SK-N-SH (cell line): ENCODE results near the gene KCNN3. TPM values are rescaled to one million over a fixed set of nuclear protein-coding genes. Genes with fewer than 3 reads are reported as not detected.

Experiments used
- CTCF ChIA-PET: fragments of 300-600, 350-600 bp; formaldehyde crosslinking; extraction: SDS; loops from one replicate; lab custom pipeline; 2021; lab: Yijun Ruan, JAX
- POLR2A ChIA-PET: fragments of 350-600 bp; sonication (Branson Sonifier 250); formaldehyde crosslinking; extraction: SDS; loops from one replicate; lab custom pipeline; 2020; ENCODE audit warnings: antibody characterized with exemption, inconsistent platforms; lab: Yijun Ruan, JAX
- DNase-seq: peaks from one replicate; pipeline ENCODE4 v3.0.0; 2012
- H2AFZ ChIP-seq: fragments of 200-600 bp; sonication (generic); 2 replicates; pipeline ENCODE4 v1.8.1; 2016; ENCODE audit warnings: antibody characterized with exemption, mild to moderate bottlenecking, low read depth
- H3F3A ChIP-seq: fragments of 200-600 bp; sonication (generic); replicated peaks from 2 replicates; pipeline ENCODE3; 2016; ENCODE audit warnings: antibody characterized with exemption, mild to moderate bottlenecking; ENCODE audit not compliant: insufficient read depth
- H3K27ac ChIP-seq, 2 experiments: fragments of 200-500 bp in 1 of 2; fragments of 200-600 bp in 1 of 2; sonication (Bioruptor generic) in 1 of 2; sonication (generic), shearing (Covaris generic) in 1 of 2; 2 replicates each; pipeline versions ENCODE4 v1.5.1 to v1.6.1; 2014 to 2016; ENCODE audit warnings: low read depth in 2 of 2, inconsistent platforms in 1 of 2, low read length in 1 of 2, mild to moderate bottlenecking in 1 of 2, mixed read lengths in 1 of 2
- H3K27me3 ChIP-seq: fragments of 200-600 bp; sonication (generic), shearing (Covaris generic); 2 replicates; pipeline ENCODE4 v1.6.1; 2016; ENCODE audit warnings: mixed run types; ENCODE audit not compliant: insufficient read depth
- H3K36me3 ChIP-seq, 2 experiments: fragments of 200-500 bp in 1 of 2; fragments of 200-600 bp in 1 of 2; sonication (Bioruptor generic) in 1 of 2; sonication (generic) in 1 of 2; replicated peaks in 1 of 2; 2 replicates each; pipeline versions ENCODE3 to v1.5.1; 2014 to 2016; ENCODE audit warnings: low read length in 1 of 2, mild to moderate bottlenecking in 1 of 2; ENCODE audit not compliant: insufficient read depth in 2 of 2, control insufficient read depth in 1 of 2
- H3K4me1 ChIP-seq, 2 experiments: fragments of 200-500 bp in 1 of 2; fragments of 200-600 bp in 1 of 2; sonication (Bioruptor generic) in 1 of 2; sonication (generic), shearing (Covaris generic) in 1 of 2; 2 replicates each; pipeline versions ENCODE4 v1.5.1 to v1.6.1; 2014 to 2016; ENCODE audit warnings: low read depth in 1 of 2, low read length in 1 of 2, mixed run types in 1 of 2; ENCODE audit not compliant: insufficient read depth in 2 of 2, control insufficient read depth in 1 of 2
- H3K4me2 ChIP-seq: fragments of 200-600 bp; sonication (generic), shearing (Covaris generic); 2 replicates; pipeline ENCODE4 v1.6.1; 2017; ENCODE audit warnings: mixed run types
- H3K4me3 ChIP-seq, 2 experiments: fragments of 200-500 bp in 1 of 2; fragments of 200-600 bp in 1 of 2; sonication (Bioruptor generic) in 1 of 2; sonication (generic), shearing (Covaris generic) in 1 of 2; 2 replicates each; pipeline versions ENCODE4 v1.5.1 to v1.8.1; 2014 to 2016; ENCODE audit warnings: low read depth in 2 of 2, inconsistent platforms in 1 of 2, low read length in 1 of 2, mild to moderate bottlenecking in 1 of 2, mixed read lengths in 1 of 2, moderate library complexity in 1 of 2
- H3K79me2 ChIP-seq: fragments of 200-600 bp; sonication (generic); 2 replicates; pipeline ENCODE4 v1.8.1; 2017; ENCODE audit warnings: mild to moderate bottlenecking; ENCODE audit not compliant: insufficient read depth
- H3K9ac ChIP-seq: fragments of 200-600 bp; sonication (generic); 2 replicates; pipeline ENCODE4 v1.6.1; 2017; ENCODE audit warnings: mixed run types
- H3K9me2 ChIP-seq: fragments of 200-600 bp; sonication (generic); 2 replicates; pipeline ENCODE4 v1.6.1; 2017; ENCODE audit warnings: mixed run types
- H3K9me3 ChIP-seq: fragments of 200-600 bp; sonication (generic); 2 replicates; pipeline ENCODE4 v1.6.1; 2017; ENCODE audit warnings: mixed run types, mild to moderate bottlenecking, moderate library complexity
- H4K20me1 ChIP-seq: fragments of 200-600 bp; sonication (generic); 2 replicates; pipeline ENCODE4 v1.6.1; 2017; ENCODE audit warnings: mild to moderate bottlenecking, mixed run types; ENCODE audit not compliant: insufficient read depth
- CHD2 ChIP-seq: fragments of 150-350 bp; IDR thresholded peaks from 2 replicates; pipeline ENCODE4 v1.6.1; 2018; ENCODE audit warnings: low read length; ENCODE audit not compliant: partially characterized antibody
- ELF1 ChIP-seq: IDR thresholded peaks from 2 replicates; pipeline ENCODE4 v1.4.0; 2012
- FOXJ3 ChIP-seq: sonication (generic); formaldehyde crosslinking; IDR thresholded peaks from 2 replicates; pipeline ENCODE4 v1.5.1; 2020; ENCODE audit warnings: mild to moderate bottlenecking, missing genetic modification reagents
- FOXM1 ChIP-seq: IDR thresholded peaks from 2 replicates; pipeline ENCODE4 v1.4.0; 2012; ENCODE audit warnings: low read depth, mild to moderate bottlenecking
- JUND ChIP-seq: IDR thresholded peaks from 2 replicates; pipeline ENCODE4 v1.4.0; 2012
- MEF2A ChIP-seq: IDR thresholded peaks from 2 replicates; pipeline ENCODE4 v1.4.0; 2012; ENCODE audit warnings: low read depth, borderline replicate concordance
- NFIC ChIP-seq: IDR thresholded peaks from 2 replicates; pipeline ENCODE4 v1.4.0; 2012; ENCODE audit warnings: borderline replicate concordance
- NRF1 ChIP-seq: IDR thresholded peaks from 2 replicates; pipeline ENCODE4 v1.6.1; 2012; ENCODE audit warnings: low read depth, mild to moderate bottlenecking, low read length
- POLR2AphosphoS5 ChIP-seq: IDR thresholded peaks from 2 replicates; pipeline ENCODE4 v1.6.1; 2012; ENCODE audit warnings: low read depth, low read length
- RAD21 ChIP-seq: IDR thresholded peaks from 2 replicates; pipeline ENCODE4 v1.6.1; 2012; ENCODE audit warnings: mild to moderate bottlenecking, low read length
- RFX5 ChIP-seq: IDR thresholded peaks from 2 replicates; pipeline ENCODE4 v1.6.1; 2012; ENCODE audit warnings: mild to moderate bottlenecking, improper control_type of control experiment, low read length
- RXRA ChIP-seq: IDR thresholded peaks from 2 replicates; pipeline ENCODE4 v1.4.0; 2012; ENCODE audit warnings: low read depth, mild to moderate bottlenecking, borderline replicate concordance
- TCF12 ChIP-seq: IDR thresholded peaks from 2 replicates; pipeline ENCODE4 v1.4.0; 2012
- WGBS: methylation state at CpG from one replicate; pipeline ENCODE4 v1.1.6; 2017; ENCODE audit warnings: low lambda C conversion rate; 5-methylcytosine and 5-hydroxymethylcytosine counted together
- polyA plus RNA-seq, 3 experiments: library from polyadenylated mRNA; depleted of rRNA; stranded (reverse); fragments of >200 nt; gene quantifications; 2 replicates each; pipeline ENCODE4 v1.2.3, GENCODE V29; 2012
- TF ChIP-seq, protein P1 (sequence below): fragments of 200-600 bp; sonication (generic); IDR thresholded peaks from 2 replicates; pipeline ENCODE4 v1.6.1; 2017; ENCODE audit warnings: antibody characterized with exemption, mild to moderate bottlenecking, moderate library complexity
- TF ChIP-seq, protein P2 (sequence below): IDR thresholded peaks from 2 replicates; pipeline ENCODE4 v1.4.0; 2012; ENCODE audit warnings: low read depth, borderline replicate concordance
- TF ChIP-seq, protein P3 (sequence below): fragments of 150-350 bp; IDR thresholded peaks from 2 replicates; pipeline ENCODE4 v1.6.1; 2017; ENCODE audit warnings: antibody characterized with exemption, low read length, low read depth, borderline replicate concordance
- TF ChIP-seq, protein P4 (sequence below): IDR thresholded peaks from 2 replicates; pipeline ENCODE4 v1.4.0; 2012; ENCODE audit warnings: low read depth
- TF ChIP-seq, protein P5 (sequence below): fragments of 150-350 bp; IDR thresholded peaks from 2 replicates; pipeline ENCODE4 v1.6.1; 2016; ENCODE audit warnings: mild to moderate bottlenecking, low read depth, low read length
- TF ChIP-seq, protein P6 (sequence below): IDR thresholded peaks from 2 replicates; pipeline ENCODE4; 2012
- TF ChIP-seq, protein P7 (sequence below): IDR thresholded peaks from 2 replicates; pipeline ENCODE4 v1.6.1; 2012; ENCODE audit warnings: mild to moderate bottlenecking, low read depth, low read length, moderate library complexity

The KCNN3 gene
- polyA plus RNA-seq, 1 of the 3 experiments (the other 2 are of a cell fraction) = 0.16 TPM

DNA sequence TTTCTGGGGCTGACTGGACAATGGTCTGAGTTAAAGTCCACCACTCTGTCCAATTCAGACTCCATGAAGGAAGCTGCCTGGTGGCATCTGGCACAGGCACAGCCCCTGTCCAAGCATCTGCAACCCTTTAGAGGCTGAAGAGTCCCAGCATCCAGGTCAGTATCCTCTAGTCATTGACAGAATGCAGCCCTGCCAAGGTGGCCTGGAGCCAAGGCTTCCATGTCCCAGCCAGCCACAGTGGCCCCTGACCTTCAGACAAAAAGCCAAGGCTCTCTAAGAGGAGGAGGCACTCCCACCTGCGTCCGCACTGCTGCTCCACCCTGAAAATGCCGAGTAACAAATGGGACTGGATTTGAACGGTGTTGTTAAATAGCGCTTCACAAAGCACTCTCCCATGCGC lies 49.4 kb downstream of the KCNN3 start:
- Histone ChIP-seq H3K9me3 (no peaks in the 10 kb centered on the region), H3K27ac (no peak overlapping the region; a peak in 1 of 4 replicates)

More for the DNA sequence above, 49.4 kb downstream of the KCNN3 start:
- POLR2A ChIA-PET = no interaction called here
- WGBS = 91% methylated on average over 6 of the region's 6 CpGs
- Histone ChIP-seq H3K27me3 (no peaks in the 10 kb centered on the region), H3K4me3 (no peak overlapping the region), H3K9ac (no peak overlapping the region), H4K20me1 (no peaks in the 10 kb centered on the region), H3K79me2 (no peaks in the 10 kb centered on the region), H3K4me2 (no peak overlapping the region), H3K9me2 (no peaks in the 10 kb centered on the region), H3K36me3 (no peaks in the 10 kb centered on the region), H3K4me1 (peaks cover 0 to 26% of the 10 kb centered on the region in 2 experiments; a peak in 1 of 4 replicates), H3F3A (no peaks in the 10 kb centered on the region), H2AFZ (no peak overlapping the region)
- CTCF ChIA-PET = interaction anchor here (1.1 to 3.2 kb wide), 6 partner anchors 8 to 151 kb away, joined by 3 to 29 read pairs (median 10); no protein-coding TSS in a partner anchor
- TF ChIP-seq POLR2AphosphoS5 (no peak), RXRA (no peak), NRF1 (no peak), RAD21 (no peak), NFIC (no peak), FOXM1 (no peak), MEF2A (no peak), JUND (no peak), FOXJ3 (CRISPR knock-in tag) (no peak), RFX5 (no peak), ELF1 (no peak), TCF12 (no peak), CHD2 (no peak)
- TF ChIP-seq, protein P1, sequence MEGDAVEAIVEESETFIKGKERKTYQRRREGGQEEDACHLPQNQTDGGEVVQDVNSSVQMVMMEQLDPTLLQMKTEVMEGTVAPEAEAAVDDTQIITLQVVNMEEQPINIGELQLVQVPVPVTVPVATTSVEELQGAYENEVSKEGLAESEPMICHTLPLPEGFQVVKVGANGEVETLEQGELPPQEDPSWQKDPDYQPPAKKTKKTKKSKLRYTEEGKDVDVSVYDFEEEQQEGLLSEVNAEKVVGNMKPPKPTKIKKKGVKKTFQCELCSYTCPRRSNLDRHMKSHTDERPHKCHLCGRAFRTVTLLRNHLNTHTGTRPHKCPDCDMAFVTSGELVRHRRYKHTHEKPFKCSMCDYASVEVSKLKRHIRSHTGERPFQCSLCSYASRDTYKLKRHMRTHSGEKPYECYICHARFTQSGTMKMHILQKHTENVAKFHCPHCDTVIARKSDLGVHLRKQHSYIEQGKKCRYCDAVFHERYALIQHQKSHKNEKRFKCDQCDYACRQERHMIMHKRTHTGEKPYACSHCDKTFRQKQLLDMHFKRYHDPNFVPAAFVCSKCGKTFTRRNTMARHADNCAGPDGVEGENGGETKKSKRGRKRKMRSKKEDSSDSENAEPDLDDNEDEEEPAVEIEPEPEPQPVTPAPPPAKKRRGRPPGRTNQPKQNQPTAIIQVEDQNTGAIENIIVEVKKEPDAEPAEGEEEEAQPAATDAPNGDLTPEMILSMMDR = no peak
- TF ChIP-seq, protein P2, sequence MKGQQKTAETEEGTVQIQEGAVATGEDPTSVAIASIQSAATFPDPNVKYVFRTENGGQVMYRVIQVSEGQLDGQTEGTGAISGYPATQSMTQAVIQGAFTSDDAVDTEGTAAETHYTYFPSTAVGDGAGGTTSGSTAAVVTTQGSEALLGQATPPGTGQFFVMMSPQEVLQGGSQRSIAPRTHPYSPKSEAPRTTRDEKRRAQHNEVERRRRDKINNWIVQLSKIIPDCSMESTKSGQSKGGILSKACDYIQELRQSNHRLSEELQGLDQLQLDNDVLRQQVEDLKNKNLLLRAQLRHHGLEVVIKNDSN = no peak
- TF ChIP-seq, protein P3, sequence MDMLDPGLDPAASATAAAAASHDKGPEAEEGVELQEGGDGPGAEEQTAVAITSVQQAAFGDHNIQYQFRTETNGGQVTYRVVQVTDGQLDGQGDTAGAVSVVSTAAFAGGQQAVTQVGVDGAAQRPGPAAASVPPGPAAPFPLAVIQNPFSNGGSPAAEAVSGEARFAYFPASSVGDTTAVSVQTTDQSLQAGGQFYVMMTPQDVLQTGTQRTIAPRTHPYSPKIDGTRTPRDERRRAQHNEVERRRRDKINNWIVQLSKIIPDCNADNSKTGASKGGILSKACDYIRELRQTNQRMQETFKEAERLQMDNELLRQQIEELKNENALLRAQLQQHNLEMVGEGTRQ = no peak
- TF ChIP-seq, protein P4, sequence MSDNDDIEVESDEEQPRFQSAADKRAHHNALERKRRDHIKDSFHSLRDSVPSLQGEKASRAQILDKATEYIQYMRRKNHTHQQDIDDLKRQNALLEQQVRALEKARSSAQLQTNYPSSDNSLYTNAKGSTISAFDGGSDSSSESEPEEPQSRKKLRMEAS = no peak
- TF ChIP-seq, protein P5, sequence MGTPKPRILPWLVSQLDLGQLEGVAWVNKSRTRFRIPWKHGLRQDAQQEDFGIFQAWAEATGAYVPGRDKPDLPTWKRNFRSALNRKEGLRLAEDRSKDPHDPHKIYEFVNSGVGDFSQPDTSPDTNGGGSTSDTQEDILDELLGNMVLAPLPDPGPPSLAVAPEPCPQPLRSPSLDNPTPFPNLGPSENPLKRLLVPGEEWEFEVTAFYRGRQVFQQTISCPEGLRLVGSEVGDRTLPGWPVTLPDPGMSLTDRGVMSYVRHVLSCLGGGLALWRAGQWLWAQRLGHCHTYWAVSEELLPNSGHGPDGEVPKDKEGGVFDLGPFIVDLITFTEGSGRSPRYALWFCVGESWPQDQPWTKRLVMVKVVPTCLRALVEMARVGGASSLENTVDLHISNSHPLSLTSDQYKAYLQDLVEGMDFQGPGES = no peak
- TF ChIP-seq, protein P6, sequence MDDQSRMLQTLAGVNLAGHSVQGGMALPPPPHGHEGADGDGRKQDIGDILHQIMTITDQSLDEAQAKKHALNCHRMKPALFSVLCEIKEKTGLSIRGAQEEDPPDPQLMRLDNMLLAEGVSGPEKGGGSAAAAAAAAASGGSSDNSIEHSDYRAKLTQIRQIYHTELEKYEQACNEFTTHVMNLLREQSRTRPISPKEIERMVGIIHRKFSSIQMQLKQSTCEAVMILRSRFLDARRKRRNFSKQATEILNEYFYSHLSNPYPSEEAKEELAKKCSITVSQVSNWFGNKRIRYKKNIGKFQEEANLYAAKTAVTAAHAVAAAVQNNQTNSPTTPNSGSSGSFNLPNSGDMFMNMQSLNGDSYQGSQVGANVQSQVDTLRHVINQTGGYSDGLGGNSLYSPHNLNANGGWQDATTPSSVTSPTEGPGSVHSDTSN = no peak
- TF ChIP-seq, protein P7, sequence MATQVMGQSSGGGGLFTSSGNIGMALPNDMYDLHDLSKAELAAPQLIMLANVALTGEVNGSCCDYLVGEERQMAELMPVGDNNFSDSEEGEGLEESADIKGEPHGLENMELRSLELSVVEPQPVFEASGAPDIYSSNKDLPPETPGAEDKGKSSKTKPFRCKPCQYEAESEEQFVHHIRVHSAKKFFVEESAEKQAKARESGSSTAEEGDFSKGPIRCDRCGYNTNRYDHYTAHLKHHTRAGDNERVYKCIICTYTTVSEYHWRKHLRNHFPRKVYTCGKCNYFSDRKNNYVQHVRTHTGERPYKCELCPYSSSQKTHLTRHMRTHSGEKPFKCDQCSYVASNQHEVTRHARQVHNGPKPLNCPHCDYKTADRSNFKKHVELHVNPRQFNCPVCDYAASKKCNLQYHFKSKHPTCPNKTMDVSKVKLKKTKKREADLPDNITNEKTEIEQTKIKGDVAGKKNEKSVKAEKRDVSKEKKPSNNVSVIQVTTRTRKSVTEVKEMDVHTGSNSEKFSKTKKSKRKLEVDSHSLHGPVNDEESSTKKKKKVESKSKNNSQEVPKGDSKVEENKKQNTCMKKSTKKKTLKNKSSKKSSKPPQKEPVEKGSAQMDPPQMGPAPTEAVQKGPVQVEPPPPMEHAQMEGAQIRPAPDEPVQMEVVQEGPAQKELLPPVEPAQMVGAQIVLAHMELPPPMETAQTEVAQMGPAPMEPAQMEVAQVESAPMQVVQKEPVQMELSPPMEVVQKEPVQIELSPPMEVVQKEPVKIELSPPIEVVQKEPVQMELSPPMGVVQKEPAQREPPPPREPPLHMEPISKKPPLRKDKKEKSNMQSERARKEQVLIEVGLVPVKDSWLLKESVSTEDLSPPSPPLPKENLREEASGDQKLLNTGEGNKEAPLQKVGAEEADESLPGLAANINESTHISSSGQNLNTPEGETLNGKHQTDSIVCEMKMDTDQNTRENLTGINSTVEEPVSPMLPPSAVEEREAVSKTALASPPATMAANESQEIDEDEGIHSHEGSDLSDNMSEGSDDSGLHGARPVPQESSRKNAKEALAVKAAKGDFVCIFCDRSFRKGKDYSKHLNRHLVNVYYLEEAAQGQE = no peak
- no peak for DNase-seq
